Measurements from ENCODE around the gene SPON1.
"Not testable (repeated sequence)": the region's sequence is repeated elsewhere in the genome, so short reads cannot be mapped to it uniquely, and the experiment has no call there.

SPON1 gene

DNA sequence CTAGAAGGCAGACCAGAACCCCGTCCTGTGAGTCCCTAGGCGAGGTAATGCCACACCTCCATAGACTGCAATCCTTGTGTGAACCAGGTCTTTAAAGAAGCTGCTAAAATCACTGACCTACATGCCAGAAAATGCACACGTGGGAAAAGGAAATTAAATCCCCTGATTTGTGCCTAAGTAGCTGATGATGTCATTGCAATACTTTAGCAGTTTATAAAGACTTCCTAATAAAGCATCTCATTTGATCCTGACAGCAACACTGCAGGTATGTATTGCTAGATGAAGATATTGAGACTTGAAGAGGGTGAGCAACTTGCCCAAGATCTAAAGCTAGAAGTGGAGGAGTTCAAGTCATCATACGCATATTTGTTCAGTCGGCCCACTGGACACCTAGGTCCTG is 289.2 kb downstream of the SPON1 start:
- Histone ChIP-seq H3K4me1 (ENCODE audit: insufficient read depth, low read length) (peaks cover 14% of the 10 kb centered on the region; the same call in 1 of the 2 replicates), H3K9ac (ENCODE audit: low read depth, low read length) (no peak overlapping the region), H3K9me3 (ENCODE audit: control insufficient read depth, insufficient read depth, low read length) (no peaks in the 10 kb centered on the region), H3K36me3 (ENCODE audit: insufficient read depth, low read length) (no peaks in the 10 kb centered on the region)

GRCh38 chr11:14252501-14252900 is 290.0 kb downstream of the SPON1 start:
- not testable (repeated sequence) for H3K36me3 ChIP-seq (ENCODE audit: insufficient read depth, low read length); H3K9ac ChIP-seq (ENCODE audit: low read depth, low read length); H3K9me3 ChIP-seq (ENCODE audit: control insufficient read depth, insufficient read depth, low read length)
- peaks cover 14% of the 10 kb centered on the region; the same call in 1 of the 2 replicates for H3K4me1 ChIP-seq (ENCODE audit: insufficient read depth, low read length)

DNA sequence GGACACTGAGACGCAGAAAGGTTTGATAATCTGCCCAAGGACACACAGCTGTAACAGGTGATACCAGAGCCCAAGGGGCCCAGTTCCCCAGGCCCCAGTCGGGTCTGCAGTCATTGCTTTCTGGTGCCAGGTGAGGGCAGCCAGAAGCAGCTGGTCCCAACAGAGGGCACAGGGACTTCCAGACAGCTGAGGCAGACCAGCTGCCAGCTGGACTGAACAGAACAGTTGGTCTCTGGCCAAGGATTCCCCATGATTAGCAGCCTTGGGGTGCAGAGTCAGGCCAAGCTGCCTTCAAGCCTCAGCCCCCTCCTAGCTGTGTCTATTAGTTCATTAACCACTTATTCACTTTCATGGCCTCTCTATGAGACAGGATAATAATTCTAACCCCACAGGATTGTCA is 290.9 kb downstream of the SPON1 start:
- Histone ChIP-seq H3K9ac (ENCODE audit: low read depth, low read length) (no peak overlapping the region), H3K9me3 (ENCODE audit: control insufficient read depth, insufficient read depth, low read length) (no peaks in the 10 kb centered on the region), H3K36me3 (ENCODE audit: insufficient read depth, low read length) (no peaks in the 10 kb centered on the region), H3K4me1 (ENCODE audit: insufficient read depth, low read length) (peaks cover 6% of the 10 kb centered on the region)

- H3K36me3 ChIP-seq (ENCODE audit: insufficient read depth, low read length) = no peaks in the 10 kb centered on the region
- H3K9ac ChIP-seq (ENCODE audit: low read depth, low read length) = no peak overlapping the region
- H3K4me1 ChIP-seq (ENCODE audit: insufficient read depth, low read length) = peaks cover 4% of the 10 kb centered on the region
- H3K9me3 ChIP-seq (ENCODE audit: control insufficient read depth, insufficient read depth, low read length) = no peaks in the 10 kb centered on the region
Measured at GRCh38 chr11:14253840-14254239, 291.3 kb downstream of the SPON1 start.

DNA sequence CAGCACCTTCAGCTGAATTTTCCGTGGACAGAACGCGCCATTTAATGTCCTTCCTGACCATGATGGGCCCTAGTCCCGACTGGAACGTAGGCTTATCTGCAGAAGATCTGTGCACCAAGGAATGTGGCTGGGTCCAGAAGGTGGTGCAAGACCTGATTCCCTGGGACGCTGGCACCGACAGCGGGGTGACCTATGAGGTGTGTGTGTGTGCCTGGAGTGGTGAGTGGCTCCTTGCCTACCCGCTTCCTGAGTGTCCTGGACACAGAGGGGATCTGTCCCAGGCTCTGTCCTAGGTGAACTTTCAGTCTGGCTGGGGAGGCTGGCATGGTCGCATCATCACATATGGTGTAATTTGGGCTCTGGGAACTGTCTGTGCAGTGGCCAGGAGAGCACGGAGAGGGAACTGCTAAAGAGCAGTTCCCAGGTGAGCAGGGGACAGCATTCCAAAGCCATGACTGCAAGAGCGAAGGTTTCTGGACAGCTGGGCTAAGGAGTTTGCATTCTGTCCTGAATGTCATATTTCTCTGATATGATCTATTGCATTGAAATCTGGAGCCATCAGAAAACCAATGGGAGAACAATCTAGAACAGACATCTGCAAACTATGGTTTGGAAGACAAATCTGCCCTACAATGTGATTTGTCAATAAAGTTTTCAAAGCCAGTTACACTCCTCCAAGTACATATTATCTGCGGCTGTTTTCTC is 292.2 kb downstream of the SPON1 start:
- Histone ChIP-seq H3K4me1 (ENCODE audit: insufficient read depth, low read length) (no peaks in the 10 kb centered on the region; the same call in none of the 2 replicates), H3K9me3 (ENCODE audit: control insufficient read depth, insufficient read depth, low read length) (no peaks in the 10 kb centered on the region), H3K9ac (ENCODE audit: low read depth, low read length) (no peak overlapping the region), H3K36me3 (ENCODE audit: insufficient read depth, low read length) (no peaks in the 10 kb centered on the region)

DNA sequence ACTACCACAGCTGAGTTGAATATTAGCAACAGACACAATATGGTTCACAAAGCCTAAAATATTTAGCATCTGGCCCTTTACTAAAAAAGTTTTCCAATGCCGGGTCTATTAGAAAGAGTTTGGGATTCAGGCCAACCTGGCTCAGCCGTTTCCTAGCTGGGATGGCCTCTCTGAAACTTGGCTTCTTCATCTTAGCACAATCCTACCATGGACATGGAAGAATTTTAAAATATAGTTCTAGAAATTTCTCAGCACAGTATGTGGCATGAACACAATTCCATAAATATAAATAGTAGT is 292.7 kb downstream of the SPON1 start:
- Histone ChIP-seq H3K4me1 (ENCODE audit: insufficient read depth, low read length) (no peaks in the 10 kb centered on the region; the same call in none of the 2 replicates), H3K36me3 (ENCODE audit: insufficient read depth, low read length) (no peaks in the 10 kb centered on the region)

DNA sequence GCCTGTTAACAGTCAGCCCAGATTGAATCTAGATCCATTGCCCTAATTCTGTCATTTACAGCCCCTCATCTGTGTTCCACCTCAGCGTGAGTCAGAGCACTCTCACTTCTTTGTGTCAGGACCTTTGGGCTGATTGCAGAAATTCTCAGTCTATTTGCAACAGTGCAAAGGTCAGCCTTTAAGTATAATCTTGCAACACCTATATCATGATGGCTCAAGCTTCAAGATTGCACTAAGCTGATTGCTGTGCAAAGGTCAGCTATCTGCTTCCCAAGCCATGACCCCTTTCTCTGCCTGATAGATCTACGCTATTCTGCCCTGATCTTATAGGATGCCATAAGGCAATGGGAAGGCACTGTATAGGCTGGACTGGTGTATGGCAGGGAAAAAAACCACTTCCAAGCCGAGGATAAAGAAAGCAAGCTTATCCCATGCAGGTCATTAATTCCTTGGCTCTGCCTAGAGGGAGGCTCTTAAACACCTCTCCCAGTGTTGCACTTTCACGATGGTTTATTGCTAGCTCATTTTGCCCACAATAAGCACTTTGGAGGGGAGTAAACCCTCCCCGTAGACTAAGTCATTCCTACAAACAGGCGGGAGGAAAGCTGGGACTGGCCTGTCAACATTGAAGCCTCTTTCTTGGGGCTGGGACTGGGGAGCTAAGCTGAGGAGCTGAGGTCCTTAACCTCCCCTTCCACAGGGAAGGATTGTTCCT is 295.9 kb downstream of the SPON1 start:
- H3K4me1 ChIP-seq (ENCODE audit: insufficient read depth, low read length) = no peaks in the 10 kb centered on the region; the same call in 1 of the 2 replicates
- no peaks in the 10 kb centered on the region for H3K36me3 ChIP-seq (ENCODE audit: insufficient read depth, low read length)
- no peaks in the 10 kb centered on the region for H3K9me3 ChIP-seq (ENCODE audit: control insufficient read depth, insufficient read depth, low read length)
- H3K9ac ChIP-seq (ENCODE audit: low read depth, low read length) = no peak overlapping the region

More for the DNA sequence above, 292.7 kb downstream of the SPON1 start:
- Histone ChIP-seq H3K9ac (ENCODE audit: low read depth, low read length) (no peak overlapping the region), H3K9me3 (ENCODE audit: control insufficient read depth, insufficient read depth, low read length) (no peaks in the 10 kb centered on the region)

DNA sequence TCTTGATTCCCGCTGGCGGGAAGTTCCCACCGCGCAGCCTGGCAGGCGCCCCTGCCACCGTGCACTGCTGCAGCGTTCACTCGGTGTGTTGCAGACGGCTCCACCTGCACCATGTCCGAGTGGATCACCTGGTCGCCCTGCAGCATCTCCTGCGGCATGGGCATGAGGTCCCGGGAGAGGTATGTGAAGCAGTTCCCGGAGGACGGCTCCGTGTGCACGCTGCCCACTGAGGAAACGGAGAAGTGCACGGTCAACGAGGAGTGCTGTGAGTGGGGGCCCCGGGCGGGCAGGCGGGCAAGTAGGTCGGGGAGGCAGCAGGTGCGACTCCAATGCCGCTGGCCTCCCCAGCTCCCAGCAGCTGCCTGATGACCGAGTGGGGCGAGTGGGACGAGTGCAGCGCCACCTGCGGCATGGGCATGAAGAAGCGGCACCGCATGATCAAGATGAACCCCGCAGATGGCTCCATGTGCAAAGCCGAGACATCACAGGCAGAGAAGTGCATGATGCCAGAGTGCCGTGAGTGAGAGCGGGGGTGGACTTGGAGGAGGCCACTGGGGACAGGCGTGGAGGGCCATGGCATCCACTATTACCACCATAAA is 296.8 kb downstream of the SPON1 start:
- H3K36me3 ChIP-seq (ENCODE audit: insufficient read depth, low read length) = peaks cover 3% of the 10 kb centered on the region; the same call in 1 of the 2 replicates
- no peak overlapping the region for H3K9ac ChIP-seq (ENCODE audit: low read depth, low read length)
- H3K4me1 ChIP-seq (ENCODE audit: insufficient read depth, low read length) = no peaks in the 10 kb centered on the region; the same call in 1 of the 2 replicates
- no peaks in the 10 kb centered on the region for H3K9me3 ChIP-seq (ENCODE audit: control insufficient read depth, insufficient read depth, low read length)

DNA sequence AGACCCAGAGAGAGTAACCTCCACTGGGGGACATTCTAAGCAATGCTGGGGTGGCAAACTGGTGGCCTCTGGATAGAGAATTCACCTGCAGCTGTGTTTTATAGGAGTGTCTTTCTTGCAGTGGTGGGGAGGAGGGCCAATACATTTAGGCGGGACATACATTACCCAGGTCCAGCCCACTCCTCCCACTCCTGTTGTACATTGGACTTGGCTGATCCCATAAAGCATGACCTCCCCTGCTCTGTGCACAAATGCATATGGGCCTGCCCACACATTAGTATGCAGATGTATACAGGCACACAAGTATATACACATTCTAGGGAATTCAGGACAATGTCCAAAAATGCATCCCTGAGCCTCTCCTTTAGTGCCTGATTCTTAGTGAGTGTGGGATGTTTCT is 297.4 kb downstream of the SPON1 start:
- H3K9ac ChIP-seq (ENCODE audit: low read depth, low read length) = no peak overlapping the region
- no peaks in the 10 kb centered on the region for H3K9me3 ChIP-seq (ENCODE audit: control insufficient read depth, insufficient read depth, low read length)
- no peaks in the 10 kb centered on the region; the same call in 1 of the 2 replicates for H3K4me1 ChIP-seq (ENCODE audit: insufficient read depth, low read length)
- H3K36me3 ChIP-seq (ENCODE audit: insufficient read depth, low read length) = peaks cover 7% of the 10 kb centered on the region

- H3K9me3 ChIP-seq (ENCODE audit: control insufficient read depth, insufficient read depth, low read length) = no peaks in the 10 kb centered on the region
- no peak overlapping the region for H3K9ac ChIP-seq (ENCODE audit: low read depth, low read length)
- no peaks in the 10 kb centered on the region; the same call in 1 of the 2 replicates for H3K4me1 ChIP-seq (ENCODE audit: insufficient read depth, low read length)
- peaks cover 14% of the 10 kb centered on the region for H3K36me3 ChIP-seq (ENCODE audit: insufficient read depth, low read length)
Measured at GRCh38 chr11:14261066-14261465, 298.5 kb downstream of the SPON1 start.

GRCh38 chr11:14262271-14262846 is 299.8 kb downstream of the SPON1 start:
- Histone ChIP-seq H3K9ac (ENCODE audit: low read depth, low read length) (no peak overlapping the region), H3K36me3 (ENCODE audit: insufficient read depth, low read length) (peaks cover 15% of the 10 kb centered on the region), H3K9me3 (ENCODE audit: control insufficient read depth, insufficient read depth, low read length) (no peaks in the 10 kb centered on the region), H3K4me1 (ENCODE audit: insufficient read depth, low read length) (no peaks in the 10 kb centered on the region; the same call in 1 of the 2 replicates)

GRCh38 chr11:14264966-14265365 is 302.4 kb downstream of the SPON1 start:
- Histone ChIP-seq H3K4me1 (ENCODE audit: insufficient read depth, low read length) (no peaks in the 10 kb centered on the region), H3K9ac (ENCODE audit: low read depth, low read length) (no peak overlapping the region), H3K36me3 (ENCODE audit: insufficient read depth, low read length) (peaks cover 17% of the 10 kb centered on the region)

DNA sequence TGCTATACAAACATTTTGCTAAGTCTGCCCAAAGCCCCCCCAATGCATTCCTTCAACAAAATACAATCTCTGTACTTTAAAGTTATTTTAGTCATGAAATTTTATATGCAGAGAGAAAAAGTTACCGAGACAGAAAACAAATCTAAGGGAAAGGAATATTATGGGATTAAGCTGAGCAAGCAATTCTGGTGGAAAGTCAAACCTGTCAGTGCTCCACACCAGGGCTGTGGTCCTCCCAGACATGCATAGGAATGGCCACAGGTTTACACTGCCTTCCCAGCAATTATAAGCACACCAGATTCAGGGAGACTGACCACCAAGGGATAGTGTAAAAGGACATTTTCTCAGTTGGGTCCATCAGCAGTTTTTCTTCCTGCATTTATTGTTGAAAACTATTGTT is 304.1 kb downstream of the SPON1 start:
- H3K4me1 ChIP-seq (ENCODE audit: insufficient read depth, low read length) = no peaks in the 10 kb centered on the region
- no peak overlapping the region for H3K9ac ChIP-seq (ENCODE audit: low read depth, low read length)
- H3K36me3 ChIP-seq (ENCODE audit: insufficient read depth, low read length) = peaks cover 18% of the 10 kb centered on the region
- no peaks in the 10 kb centered on the region for H3K9me3 ChIP-seq (ENCODE audit: control insufficient read depth, insufficient read depth, low read length)

More at GRCh38 chr11:14264966-14265365, 302.4 kb downstream of the SPON1 start:
- H3K9me3 ChIP-seq (ENCODE audit: control insufficient read depth, insufficient read depth, low read length) = no peaks in the 10 kb centered on the region

- Histone ChIP-seq H3K4me1 (ENCODE audit: insufficient read depth, low read length) (no peaks in the 10 kb centered on the region), H3K9ac (ENCODE audit: low read depth, low read length) (no peak overlapping the region), H3K9me3 (ENCODE audit: control insufficient read depth, insufficient read depth, low read length) (no peaks in the 10 kb centered on the region)
Measured at GRCh38 chr11:14267861-14268635, 305.5 kb downstream of the SPON1 start.

More at GRCh38 chr11:14267861-14268635, 305.5 kb downstream of the SPON1 start:
- peaks cover 23% of the 10 kb centered on the region for H3K36me3 ChIP-seq (ENCODE audit: insufficient read depth, low read length)

Data from ES-I3 (cell line).